HUDEP-2 (cell line): ENCODE results near the gene CEP131.
A peak's percentile ranks its signal among the peaks of the same experiment; 100 is the strongest.

Source experiments
- DNase-seq, 76 experiments: peaks; one replicate each; lab custom pipeline; 2025; ENCODE audit not compliant: unreplicated experiment in 76 of 76; lab: John Stamatoyannopoulos, UW

The CEP131 gene

GRCh38 chr17:81240761-81241160 lies 18.0 kb upstream of the CEP131 start:
- peak in 58 of 76 experiments; percentile 12 to 76 (median 39) for DNase-seq

GRCh38 chr17:81239714-81240555 lies 17.2 kb upstream of the CEP131 start:
- peak in 15 of 76 experiments; percentile 7 to 54 (median 28) for DNase-seq

GRCh38 chr17:81238815-81239713 lies 16.3 kb upstream of the CEP131 start, which contains the start of the genes NDUFAF8 and TEPSIN:
NDUFAF8 (plus strand) TSS chr17:81239318; CDS start chr17:81239364, 46 bp downstream.
TEPSIN (minus strand) TSS chr17:81239055; CDS start chr17:81239033, 22 bp downstream.
- peak in 75 of 76 experiments; percentile 71 to 99 (median 96) for DNase-seq

- DNase-seq, result no peak
Observed at GRCh38 chr17:81238490-81238814, 15.7 kb upstream of the CEP131 start.

- DNase-seq, result no peak
Observed at GRCh38 chr17:81237591-81238489, 15.1 kb upstream of the CEP131 start.

GRCh38 chr17:81236784-81237183 lies 14.0 kb upstream of the CEP131 start:
- no peak for DNase-seq

- no peak for DNase-seq
Observed at GRCh38 chr17:81235822-81236740, 13.3 kb upstream of the CEP131 start.

- peak in 5 of 76 experiments; percentile 9 to 26 (median 17) for DNase-seq
Observed at GRCh38 chr17:81234940-81235821, 12.4 kb upstream of the CEP131 start.

- DNase-seq, result no peak
Observed at GRCh38 chr17:81234506-81234855, 11.7 kb upstream of the CEP131 start.

GRCh38 chr17:81233811-81234505 lies 11.2 kb upstream of the CEP131 start:
- no peak for DNase-seq

- DNase-seq, result no peak
Observed at GRCh38 chr17:81233316-81233715, 10.6 kb upstream of the CEP131 start.

- no peak for DNase-seq
Observed at GRCh38 chr17:81232616-81233241, 10.0 kb upstream of the CEP131 start.

GRCh38 chr17:81231766-81232581 lies 9.2 kb upstream of the CEP131 start:
- no peak for DNase-seq

- no peak for DNase-seq
Observed at GRCh38 chr17:81231121-81231645, 8.4 kb upstream of the CEP131 start.

GRCh38 chr17:81230043-81230820 lies 7.5 kb upstream of the CEP131 start:
- DNase-seq, result peak in 6 of 76 experiments; percentile 16 to 35 (median 27)

GRCh38 chr17:81229666-81229920 lies 6.8 kb upstream of the CEP131 start:
- no peak for DNase-seq
